ENCODE results near the gene OR52L1. TPM values are rescaled to one million over a fixed set of nuclear protein-coding genes. Genes with fewer than 3 reads are reported as not detected.
"Not testable (repeated sequence)": the region's sequence is repeated elsewhere in the genome, so short reads cannot be mapped to it uniquely, and the experiment has no call there.

OR52L1 gene
- not detected in 2 replicates for total RNA-seq (2014; rRNA removed; shearing (Covaris generic))

DNA sequence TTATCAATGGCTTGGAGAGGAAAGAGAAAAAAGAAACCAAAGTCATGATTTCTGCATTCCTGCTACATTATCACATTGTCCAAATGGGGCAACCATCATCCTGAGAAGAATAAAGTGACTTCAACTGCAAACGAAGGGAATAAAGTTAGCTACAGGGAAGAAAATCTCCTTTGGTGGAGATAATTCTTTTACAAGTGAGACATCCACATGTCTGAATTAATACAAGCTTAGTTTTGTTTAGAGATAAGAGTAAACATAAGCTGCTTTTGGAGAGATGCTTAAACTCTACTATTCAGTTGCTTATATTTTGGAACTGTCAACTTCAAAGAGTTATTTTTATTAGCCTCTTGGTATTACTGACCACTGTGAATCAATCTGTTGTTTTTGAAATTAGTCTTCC, at the start of gene OR52L1:
Gene OR52L1 (minus strand): TSS at position 101 of the 400 bp plus-strand sequence. CDS start 55 bp downstream, at position 46.
- DNase-seq (ENCODE audit: low spot score) = no peak

DNA sequence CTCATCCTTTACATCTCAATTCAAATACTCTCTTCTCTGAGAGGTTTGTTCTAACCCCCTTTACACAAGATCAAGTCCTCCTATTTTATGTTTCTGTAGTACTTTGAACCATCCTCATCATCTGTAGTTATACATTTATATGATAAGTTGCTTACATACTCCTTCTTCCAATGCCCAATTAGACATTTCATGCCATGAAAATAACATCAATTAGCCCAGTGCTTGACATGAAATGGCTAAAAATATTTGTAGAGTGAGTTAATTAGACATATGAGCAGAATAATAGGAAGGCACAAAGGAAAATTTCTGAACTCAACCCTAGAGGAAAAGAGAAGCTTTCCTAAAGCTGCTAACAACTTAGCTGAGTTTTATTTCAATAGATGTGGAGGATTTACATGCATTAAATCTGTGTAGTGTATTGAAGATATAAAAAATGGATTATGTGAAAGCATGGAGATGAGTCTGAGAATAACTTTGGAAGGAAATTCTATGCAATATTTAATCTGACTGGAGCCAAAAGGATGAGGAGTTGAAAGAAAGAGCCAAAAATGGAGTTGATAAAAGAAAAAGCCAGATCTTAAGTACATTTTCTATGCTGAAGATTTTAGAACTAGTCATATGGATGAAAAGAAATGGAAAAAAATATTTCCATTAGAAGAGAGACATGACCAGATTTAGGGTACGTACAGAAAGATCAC, 44.1 kb upstream of the OR52L1 start, which contains the start of gene OR56A1:
Gene OR56A1 (minus strand): TSS at position 51 of the 698 bp plus-strand sequence. CDS start 3,066 bp downstream, outside the sequence.
- DNase-seq (ENCODE audit: low spot score) = no peak

DNA sequence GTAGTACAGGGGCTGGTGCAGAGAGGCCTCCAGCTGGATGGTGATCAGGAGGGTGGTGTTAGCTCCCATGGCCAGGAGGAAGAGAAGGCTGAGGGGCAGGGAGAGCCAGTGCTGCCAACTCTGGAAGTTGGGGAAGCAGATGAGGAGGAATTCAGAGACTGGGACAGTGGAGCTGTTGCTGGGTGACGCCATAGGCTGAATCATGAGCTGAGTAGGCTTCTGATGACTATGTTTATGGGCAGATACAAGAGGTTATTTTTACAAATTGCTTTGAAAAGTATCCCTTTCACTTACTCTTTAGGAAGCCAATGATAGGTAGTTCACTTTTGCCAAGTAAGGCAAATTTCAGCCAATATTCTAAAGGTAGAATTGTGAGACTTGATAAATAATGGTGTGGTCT, 40.7 kb upstream of the OR52L1 start:
- no peak for DNase-seq (ENCODE audit: low spot score)

DNA sequence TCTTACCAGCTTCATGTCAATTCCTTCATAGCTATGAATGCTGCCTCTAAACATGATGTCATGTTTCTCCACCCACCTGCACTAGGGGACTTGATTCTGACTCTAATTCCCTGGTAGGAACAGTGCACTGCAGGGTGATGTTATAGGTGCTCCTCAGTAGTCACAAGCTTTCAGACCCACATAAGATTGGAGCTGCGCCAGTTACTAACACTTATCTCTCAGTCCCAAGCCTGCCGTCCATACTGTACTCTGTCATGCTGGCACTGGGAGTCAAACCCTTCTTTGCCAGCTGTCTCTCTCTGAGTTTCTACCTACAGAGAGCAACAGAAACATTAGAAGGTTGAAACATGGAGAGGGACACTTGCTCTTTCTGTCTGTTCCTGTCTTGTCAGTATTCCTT, 38.3 kb upstream of the OR52L1 start:
- no peak for DNase-seq (ENCODE audit: low spot score)

DNA sequence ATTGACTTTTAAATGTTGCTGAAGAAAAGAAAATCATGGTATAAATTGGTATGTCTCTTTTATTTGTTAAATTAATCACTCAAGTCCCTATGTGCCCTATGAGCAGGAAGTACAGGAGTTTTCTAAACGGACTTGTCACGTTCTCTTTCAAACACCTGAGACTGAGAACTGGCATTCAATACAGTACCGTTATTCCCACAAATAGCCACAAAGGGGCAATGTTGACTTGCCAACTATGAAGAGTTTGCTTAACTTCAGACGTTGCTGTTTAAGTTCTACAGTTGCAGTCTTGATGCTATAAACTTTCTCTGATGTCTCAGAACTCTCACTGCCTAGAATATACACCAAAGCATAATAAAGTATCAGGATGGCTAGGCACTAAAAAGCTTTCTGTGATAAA, 36.2 kb upstream of the OR52L1 start:
- DNase-seq (ENCODE audit: low spot score) = peak; percentile 34

DNA sequence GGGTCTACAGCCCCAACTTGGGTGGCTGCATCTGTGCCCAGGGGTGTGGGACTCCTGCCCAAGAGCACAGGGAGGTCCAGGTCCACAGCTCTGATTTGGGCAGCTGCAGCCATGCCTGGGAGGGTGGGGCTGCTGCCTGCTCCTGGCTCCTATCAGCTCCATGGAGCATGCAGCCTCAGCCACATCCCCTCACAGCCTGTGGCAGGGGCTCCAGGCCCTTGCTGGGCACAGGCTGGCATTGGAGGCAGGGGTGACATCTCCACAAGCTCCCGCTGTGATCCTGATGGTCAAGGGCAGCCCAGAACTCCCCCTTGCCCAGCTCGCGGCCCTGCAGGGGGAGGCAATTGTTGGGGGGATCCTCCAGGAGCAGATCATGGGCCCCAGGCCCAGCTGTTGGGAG, 26.3 kb upstream of the OR52L1 start:
- DNase-seq (ENCODE audit: low spot score) = no peak

DNA sequence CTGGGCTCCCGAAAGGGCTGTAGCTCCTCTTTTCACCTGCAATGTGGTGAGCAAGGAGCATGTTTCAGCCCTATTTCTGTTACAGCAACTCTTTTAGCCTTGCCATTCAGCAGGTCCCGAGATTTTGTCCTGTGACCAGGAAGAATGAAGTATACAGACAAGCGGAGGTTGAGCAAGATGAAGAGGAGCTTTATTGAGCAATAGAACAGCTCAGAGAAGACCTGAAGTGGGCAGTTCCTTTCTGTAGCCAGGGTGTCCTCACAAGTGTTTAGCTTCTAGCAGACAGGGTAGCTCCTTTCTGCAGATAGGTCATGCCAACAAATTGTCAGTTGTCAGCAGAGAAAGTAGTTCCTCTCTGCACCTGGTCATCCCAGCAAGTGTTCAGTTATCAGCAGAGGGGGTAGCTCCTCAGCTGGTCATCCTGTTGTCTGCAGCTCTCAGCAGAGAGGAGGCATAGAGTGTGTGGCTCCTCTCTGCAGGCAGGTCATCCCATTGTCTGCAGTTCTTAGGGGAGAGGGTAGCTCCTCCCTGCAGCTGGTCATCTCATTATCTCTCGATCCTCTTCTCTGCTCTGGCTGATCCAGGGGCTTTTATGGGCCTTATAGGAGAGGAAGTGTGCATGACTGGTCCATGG, 25.4 kb upstream of the OR52L1 start:
- no peak for DNase-seq (ENCODE audit: low spot score)

DNA sequence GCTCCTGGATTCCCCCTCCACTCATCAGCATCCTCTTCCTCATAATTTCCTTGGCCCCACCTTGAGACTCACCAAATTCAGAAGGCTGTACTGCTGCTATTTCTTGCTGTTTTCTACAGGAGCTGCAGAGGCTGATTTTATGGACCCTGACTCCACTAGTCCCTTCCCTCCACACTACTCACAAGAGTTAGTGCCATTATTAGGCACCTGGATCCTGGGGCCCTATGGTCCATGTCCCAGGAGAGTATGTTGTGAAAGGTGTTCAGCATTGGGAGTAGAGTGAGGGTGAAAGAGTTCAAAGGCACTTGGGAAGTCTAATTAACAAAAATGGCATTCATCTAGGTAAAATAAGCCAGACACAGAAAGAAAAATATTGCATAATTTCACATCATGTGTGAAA, 20.1 kb upstream of the OR52L1 start, which contains the start of gene OR56A4:
Gene OR56A4 (minus strand): TSS at position 101 of the 400 bp plus-strand sequence. CDS start 3,954 bp downstream, outside the sequence.
- no peak for DNase-seq (ENCODE audit: low spot score)

DNA sequence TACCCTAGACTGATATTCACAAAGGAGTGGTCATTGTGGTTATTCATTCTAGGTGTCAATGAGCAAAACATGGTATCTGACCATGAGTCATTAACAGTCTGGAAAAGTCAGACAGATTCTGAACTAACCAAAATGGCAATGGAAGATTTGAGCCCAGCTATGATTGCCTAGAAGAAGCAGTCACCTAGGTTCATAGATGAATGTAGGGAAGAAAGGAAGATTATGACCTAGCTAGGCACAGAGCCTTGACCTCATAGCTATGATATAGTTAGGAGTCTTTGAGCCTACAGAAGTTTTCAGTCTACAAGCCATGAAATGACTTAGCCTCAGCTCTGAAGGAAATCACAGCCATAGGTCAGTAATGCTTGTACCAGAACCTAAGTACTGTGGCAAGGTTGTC, 19.6 kb upstream of the OR52L1 start:
- no peak for DNase-seq (ENCODE audit: low spot score)

DNA sequence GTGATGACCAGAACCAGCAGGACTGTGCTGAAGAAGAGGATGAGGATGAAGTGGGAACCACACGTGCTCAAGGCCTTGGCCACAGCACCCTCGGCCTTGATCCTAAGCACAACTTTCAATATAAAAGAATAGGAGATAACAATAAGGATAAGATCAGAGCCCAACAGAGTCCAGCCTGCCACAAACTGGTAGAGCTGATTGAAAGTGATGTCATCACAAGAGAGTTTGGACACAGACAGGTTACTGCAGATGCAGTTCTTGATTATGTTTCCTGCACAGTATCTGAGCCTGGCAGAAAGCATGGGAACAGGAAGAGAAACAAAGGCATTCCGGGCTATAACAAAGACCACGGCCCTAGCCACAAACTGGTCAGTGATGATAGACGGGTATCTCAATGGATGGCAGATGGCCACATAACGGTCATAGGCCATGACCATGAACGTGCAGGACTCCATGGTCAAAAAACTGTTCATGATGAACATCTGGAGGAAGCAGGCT, 15.5 kb upstream of the OR52L1 start:
- no peak for DNase-seq (ENCODE audit: low spot score)

DNA sequence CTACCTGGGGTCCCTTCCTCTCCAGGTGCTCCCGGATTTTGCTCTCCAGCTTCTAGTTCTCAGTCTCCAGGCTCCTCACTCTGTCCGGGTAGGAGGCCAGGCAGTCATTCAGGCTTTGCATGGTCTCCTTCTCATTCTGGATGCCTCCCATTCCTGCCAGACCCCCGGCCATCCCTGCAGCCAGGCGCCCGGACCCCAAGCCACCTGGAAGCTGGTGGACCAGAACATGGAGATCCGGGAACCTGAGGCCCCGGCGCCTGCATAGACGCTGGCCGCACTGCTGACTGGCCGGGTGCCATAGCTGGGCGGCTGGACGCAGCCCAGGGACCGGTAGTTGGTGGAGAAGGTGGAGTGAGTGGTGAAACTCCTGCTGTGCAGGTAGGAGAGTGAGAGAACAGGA, 8.0 kb upstream of the OR52L1 start:
- no peak for DNase-seq (ENCODE audit: low spot score)

DNA sequence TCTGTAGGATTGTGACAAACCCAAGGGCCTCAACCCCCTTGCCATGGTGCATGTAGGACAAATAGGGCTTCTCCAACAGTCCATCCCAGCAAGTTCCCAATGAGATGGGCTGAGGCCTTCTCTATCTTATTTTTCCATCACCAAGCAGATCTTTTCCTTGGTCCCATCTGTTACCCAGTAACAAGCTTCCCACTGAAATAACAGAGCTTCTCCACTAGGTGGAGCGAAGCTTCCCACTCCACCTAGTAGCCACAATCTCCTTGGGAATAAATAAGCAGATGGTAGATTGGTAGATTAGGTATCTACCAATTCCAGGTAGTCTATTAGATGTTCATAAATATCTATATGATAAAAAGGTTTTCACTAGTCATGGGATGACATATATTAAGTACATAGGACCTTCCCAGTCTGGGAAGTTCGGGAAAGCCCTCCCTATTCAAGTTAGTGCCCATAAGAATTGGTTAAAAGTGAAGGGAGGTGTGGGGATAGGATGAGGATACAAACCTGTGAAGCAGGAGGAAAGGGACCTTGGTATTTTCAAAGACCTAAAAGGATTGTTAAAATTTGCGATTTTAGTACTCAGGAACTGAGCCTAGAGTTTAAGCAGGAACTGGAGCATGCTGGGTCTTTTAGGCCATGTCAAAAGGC, 5.9 kb upstream of the OR52L1 start:
- peak; percentile 17 for DNase-seq (ENCODE audit: low spot score)

DNA sequence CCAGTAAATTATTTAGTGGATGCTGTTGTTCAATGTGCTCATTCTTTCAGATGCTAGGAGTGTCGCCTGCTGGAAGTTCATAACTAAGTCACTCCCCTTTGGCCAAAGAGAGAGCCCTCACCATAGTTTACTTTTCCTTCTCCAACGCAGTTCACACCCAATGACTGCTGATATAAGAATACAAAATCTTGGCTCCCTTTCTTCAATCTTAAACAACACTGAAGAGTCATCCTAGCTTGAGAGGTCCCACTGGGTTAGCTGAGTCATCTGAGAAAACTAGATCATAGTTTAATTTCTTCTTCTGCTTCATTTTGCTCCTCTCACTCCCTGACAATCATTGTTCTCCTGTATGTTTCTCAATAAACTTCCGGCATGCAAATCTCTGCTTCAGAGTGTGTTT, 5.4 kb upstream of the OR52L1 start:
- DNase-seq (ENCODE audit: low spot score) = no peak

DNA sequence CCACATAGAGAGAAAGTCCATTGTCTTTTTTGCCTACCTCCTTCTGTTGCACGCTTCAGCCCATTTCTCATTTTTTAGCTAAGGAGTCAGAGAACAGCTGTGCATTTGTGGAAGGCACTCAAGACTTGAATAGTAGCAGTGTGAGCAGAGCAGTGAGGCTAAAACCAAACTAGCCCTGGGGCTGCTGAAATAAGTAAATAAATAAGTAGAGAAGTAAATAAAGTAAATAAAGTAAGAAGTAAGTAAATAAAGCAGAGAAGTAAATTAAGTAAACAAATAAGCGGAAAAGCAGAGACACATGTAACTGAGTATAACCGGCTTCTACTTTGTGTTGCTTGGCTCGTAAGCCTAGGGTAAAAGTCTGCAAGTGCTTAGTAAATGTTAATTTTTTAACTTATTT, 2.4 kb upstream of the OR52L1 start:
- DNase-seq (ENCODE audit: low spot score) = no peak

DNA sequence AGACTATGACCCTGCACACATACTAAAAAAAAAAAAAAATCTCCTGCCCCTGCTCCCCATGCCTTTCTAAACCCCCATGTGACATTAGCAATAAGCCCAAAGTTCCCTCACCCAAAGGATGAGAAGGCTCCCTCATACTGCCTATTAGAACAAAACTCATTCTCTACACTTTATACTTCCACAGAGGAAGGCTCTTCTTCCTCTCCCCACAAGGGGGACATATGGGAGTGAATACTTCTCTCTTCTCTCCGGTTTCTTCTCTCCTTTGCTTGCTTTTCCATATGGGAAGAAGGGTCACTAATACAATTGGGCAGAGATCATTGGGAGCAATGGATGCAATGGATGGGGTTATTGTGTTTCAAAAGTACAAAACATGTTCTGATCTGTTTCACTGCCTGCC, 3.3 kb downstream of the OR52L1 start:
- no peak for DNase-seq (ENCODE audit: low spot score)

DNA sequence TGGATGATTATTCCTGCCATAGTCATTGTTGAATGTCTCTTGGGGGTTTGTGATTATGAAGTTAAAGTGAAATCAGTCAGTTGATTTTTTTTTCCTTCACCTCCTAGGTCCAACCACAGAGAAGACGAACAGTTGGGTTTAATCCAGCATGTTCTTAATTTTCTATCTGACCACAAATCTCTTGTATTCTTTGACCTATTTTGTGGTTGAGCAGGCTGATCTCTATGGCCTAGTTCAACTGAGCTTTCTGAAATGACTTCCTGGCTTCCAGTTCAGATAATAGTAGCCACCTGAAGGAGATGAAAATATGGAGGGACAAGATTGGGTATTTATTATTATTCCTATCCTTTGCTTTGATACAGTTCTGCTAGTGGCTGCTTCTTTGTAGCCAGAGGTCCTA, 13.3 kb downstream of the OR52L1 start:
- no peak for DNase-seq (ENCODE audit: low spot score)

DNA sequence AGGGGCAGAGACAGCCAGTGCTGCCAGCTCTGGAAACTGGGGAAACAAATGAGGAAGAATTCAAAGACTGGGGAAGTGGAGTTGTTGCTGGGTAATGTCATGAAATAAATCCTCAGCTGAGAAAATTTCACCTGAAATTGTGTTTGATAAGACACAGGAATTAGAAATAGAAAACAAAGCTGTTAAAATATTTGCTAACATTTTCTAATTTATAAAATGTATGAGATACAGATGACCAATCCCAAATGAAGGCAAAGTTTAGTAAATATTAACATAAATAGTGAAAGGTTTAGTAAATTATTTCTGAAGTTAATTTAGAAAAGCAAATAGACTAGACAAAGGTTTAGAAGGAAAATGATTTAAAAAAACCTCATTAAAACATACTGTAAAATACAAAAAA, 18.4 kb downstream of the OR52L1 start, which contains the start of gene OR56A5:
Gene OR56A5 (minus strand): TSS at position 101 of the 400 bp plus-strand sequence. CDS start 0 bp downstream, at position 101.
- no peak for DNase-seq (ENCODE audit: low spot score)

DNA sequence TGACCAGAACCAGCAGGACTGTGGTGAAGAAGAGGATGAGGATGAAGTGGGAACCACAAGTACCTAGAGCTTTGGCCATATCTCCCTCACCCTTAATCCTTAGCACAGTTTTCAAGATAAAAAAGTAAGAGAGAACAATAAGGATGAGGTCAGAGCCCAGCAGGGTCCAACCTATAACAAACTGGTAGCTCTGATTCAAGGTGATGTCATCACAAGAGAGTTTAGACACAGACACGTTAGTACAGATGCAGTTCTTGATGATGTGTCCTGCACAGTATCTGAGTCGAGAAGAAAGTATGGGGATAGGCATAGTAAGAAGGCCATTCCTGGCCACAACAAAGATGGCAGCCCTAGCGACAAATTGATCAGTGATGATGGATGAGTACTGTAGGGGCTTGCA, 19.1 kb downstream of the OR52L1 start:
- DNase-seq (ENCODE audit: low spot score) = peak; percentile 14

DNA sequence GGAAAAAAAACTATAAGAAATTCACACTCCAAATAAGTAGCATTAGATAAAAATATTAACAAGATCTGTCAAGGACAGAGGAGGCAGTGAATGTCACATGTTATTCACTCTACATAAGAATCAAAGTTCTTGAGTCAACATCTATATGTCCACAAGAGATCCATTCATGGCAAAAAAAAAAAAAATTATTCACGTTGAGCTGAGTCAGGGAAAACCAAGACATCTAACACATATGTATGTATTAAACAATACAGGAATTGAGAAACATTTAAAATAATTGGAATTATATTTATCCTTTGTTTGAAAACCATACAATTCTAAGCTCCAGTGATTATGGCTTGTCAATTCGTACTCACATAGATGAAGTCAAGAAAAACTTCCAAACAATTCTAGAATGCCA, 19.8 kb downstream of the OR52L1 start:
- DNase-seq (ENCODE audit: low spot score) = no peak

DNA sequence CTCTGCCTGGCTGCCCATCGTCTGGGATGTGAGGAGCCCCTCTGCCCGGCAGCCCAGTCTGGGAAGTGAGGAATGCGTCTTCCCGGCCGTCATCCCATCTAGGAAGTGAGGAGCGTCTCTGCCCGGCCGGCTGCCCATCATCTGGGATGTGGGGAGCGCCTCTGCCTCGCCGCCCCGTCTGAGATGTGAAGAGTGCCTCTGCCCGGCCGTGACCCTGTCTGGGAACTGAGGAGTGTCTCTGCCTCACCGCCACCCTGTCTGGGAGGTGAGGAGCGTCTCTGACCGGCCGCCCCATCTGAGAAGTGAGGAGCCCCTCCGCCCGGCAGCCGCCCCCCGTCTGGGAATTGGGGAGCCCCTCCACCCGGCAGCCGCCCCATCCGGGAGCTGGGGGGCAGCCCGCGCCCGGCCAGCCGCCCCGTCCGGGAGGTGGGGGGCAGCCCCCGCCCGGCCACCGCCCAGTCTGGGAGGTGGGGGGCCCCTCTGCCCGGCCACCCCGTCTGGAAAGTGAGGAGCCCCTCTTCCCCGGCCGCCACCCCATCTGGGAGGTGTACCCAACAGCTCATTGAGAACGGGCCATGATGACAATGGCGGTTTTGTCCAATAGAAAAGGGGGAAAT, 26.0 kb downstream of the OR52L1 start:
- DNase-seq (ENCODE audit: low spot score) = not testable (repeated sequence)

DNA sequence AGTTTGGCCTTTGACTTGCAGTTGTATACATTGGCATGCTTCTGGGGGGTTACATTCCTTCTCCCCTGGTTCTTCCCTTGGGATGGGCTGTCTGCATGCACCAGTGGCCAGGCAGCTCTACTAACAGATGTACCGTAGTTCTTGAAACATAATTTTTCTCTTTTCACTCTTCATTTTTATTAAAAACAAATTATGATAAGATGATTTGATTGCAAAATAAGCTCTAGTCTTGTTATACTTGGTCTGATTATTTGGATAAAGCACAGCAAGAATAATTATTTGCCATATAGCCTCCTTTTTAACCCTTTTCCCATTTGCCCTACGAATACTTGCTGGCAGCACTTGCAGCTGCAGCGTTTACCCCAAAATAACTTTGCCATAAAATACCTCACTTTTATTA, 31.2 kb downstream of the OR52L1 start:
- no peak for DNase-seq (ENCODE audit: low spot score)

DNA sequence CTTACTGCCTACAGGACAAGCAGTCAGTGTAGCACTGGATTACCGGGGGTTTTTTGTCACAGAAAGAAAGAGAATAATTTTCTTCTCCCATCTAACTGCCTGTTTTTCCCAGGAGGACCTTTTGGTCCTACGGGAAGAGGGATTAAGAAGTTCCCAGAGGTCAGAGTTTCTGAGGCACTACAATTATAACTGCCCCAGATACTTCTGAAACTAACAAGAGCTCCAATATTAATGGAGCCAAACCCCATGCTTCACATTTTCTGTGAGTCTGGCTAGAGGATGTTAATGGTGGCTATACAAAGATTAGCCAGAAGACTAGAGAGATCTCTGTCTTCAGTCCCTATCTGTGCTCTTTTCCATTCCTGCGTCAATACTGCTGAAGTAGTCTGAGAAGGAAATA, 44.8 kb downstream of the OR52L1 start, which contains the start of gene OR56A3:
Gene OR56A3 (plus strand): TSS at position 301 of the 400 bp plus-strand sequence. CDS start 5,096 bp downstream, outside the sequence.
- DNase-seq (ENCODE audit: low spot score) = no peak
